SK-N-MC (cell line): ENCODE results near the gene TSPAN5.

Experiments used
- EZH2 ChIP-seq: fragments of 200-600 bp; sonication (generic); IDR thresholded peaks from one replicate; pipeline ENCODE4 v1.6.1; 2017; ENCODE audit warnings: antibody characterized with exemption
- POLR2AphosphoS5 ChIP-seq: IDR thresholded peaks from 2 replicates; pipeline ENCODE4 v1.6.1; 2012; ENCODE audit warnings: mild to moderate bottlenecking, low read depth, low read length, borderline replicate concordance

DNA sequence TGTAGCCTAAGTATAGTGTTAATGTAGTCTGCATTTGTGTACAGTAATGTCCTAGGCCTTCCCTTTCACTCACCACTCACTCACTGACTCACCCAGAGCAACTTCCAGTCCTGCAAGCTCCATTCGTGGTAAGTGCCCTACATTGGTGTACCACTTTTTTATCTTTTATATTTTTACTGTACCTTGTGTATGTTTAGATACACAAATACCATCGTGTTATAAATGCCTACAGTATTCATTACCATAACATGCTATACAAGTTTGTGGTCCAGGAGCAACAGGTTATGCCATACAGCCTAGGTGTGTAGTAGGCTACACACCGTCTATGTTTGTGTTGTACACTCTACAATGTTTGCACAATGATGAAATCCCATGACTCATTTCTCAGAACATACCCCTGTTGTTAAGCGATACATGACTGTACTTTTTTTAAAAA, 15.4 kb downstream of the TSPAN5 start:
- TF ChIP-seq POLR2AphosphoS5 = no peak
- TF ChIP-seq EZH2 = no peak
